ENCODE measurements around the gene ZGRF1. TPM values are rescaled to one million over a fixed set of nuclear protein-coding genes. Genes with fewer than 3 reads are reported as not detected.

ZGRF1 gene
- total RNA-seq, 1 experiment from 2014 or later = 6.9 TPM

GRCh38 chr4:112513971-112514646 is 122.6 kb downstream of the ZGRF1 start:
- POLR2A ChIA-PET = no interaction called here

GRCh38 chr4:112511803-112512118 is 124.9 kb downstream of the ZGRF1 start:
- Mint-ChIP-seq H3K27me3 (ENCODE audit: insufficient read depth, unreplicated experiment) (peaks cover 79% of the 10 kb centered on the region), H3K4me1 (ENCODE audit: insufficient read depth, unreplicated experiment) (peaks cover 20% of the 10 kb centered on the region), H3K27ac (ENCODE audit: low read depth, unreplicated experiment) (no peak overlapping the region), H3K36me3 (ENCODE audit: insufficient read depth, unreplicated experiment) (no peaks in the 10 kb centered on the region), H3K9me3 (ENCODE audit: unreplicated experiment) (no peaks in the 10 kb centered on the region), H3K4me3 (ENCODE audit: unreplicated experiment) (no peak overlapping the region)
- no peak for DNase-seq (ENCODE audit: unreplicated experiment)
- intact Hi-C loops (cut with micrococcal nuclease) = no loop called here
- POLR2A ChIA-PET = interaction anchor here (1.3 kb wide), 1 partner anchor 9 kb away, joined by 3 read pairs; no protein-coding TSS in a partner anchor
- CTCF ChIA-PET = interaction anchor here (0.6 to 1.9 kb wide), 3 partner anchors 12 to 128 kb away, joined by 3 to 9 read pairs (median 3); no protein-coding TSS in a partner anchor
- TF ChIP-seq CTCF (IDR thresholded peaks at IDR 0.05; ENCODE audit: unreplicated experiment) = no peak
- no TSS peak for BruUV-seq (replicated peaks)

More at GRCh38 chr4:112513971-112514646, 122.6 kb downstream of the ZGRF1 start:
- BruUV-seq (replicated peaks) = no TSS peak
- H3K4me3 Mint-ChIP-seq (ENCODE audit: unreplicated experiment) = peak overlapping the region; percentile 98
- peaks cover 32% of the 10 kb centered on the region for H3K4me1 Mint-ChIP-seq (ENCODE audit: insufficient read depth, unreplicated experiment)
- no peaks in the 10 kb centered on the region for H3K36me3 Mint-ChIP-seq (ENCODE audit: insufficient read depth, unreplicated experiment)
- no peaks in the 10 kb centered on the region for H3K9me3 Mint-ChIP-seq (ENCODE audit: unreplicated experiment)
- no peak overlapping the region for H3K27ac Mint-ChIP-seq (ENCODE audit: low read depth, unreplicated experiment)
- TF ChIP-seq CTCF (IDR thresholded peaks at IDR 0.05; ENCODE audit: unreplicated experiment) = no peak
- peaks cover 87% of the 10 kb centered on the region for H3K27me3 Mint-ChIP-seq (ENCODE audit: insufficient read depth, unreplicated experiment)
- intact Hi-C loops (cut with micrococcal nuclease) = no loop called here
- no peak for DNase-seq (ENCODE audit: unreplicated experiment)
- CTCF ChIA-PET = interaction anchor here (0.9 to 1.7 kb wide), 3 partner anchors 9 to 415 kb away, joined by 3 to 6 read pairs (median 3); no protein-coding TSS in a partner anchor

- no TSS peak for BruUV-seq (replicated peaks)
- peaks cover 17% of the 10 kb centered on the region for H3K4me1 Mint-ChIP-seq (ENCODE audit: insufficient read depth, unreplicated experiment)
- ChIA-PET POLR2A (interaction anchor here (1.3 kb wide), 1 partner anchor 9 kb away, joined by 3 read pairs; no protein-coding TSS in a partner anchor), CTCF (interaction anchor here (0.6 to 1.6 kb wide), 2 partner anchors 13 to 95 kb away, joined by 3 to 5 read pairs; no protein-coding TSS in a partner anchor)
- H3K4me3 Mint-ChIP-seq (ENCODE audit: unreplicated experiment) = no peak overlapping the region
- intact Hi-C loops (cut with micrococcal nuclease) = no loop called here
- no peak for DNase-seq (ENCODE audit: unreplicated experiment)
- no peaks in the 10 kb centered on the region for H3K36me3 Mint-ChIP-seq (ENCODE audit: insufficient read depth, unreplicated experiment)
- no peak overlapping the region for H3K27ac Mint-ChIP-seq (ENCODE audit: low read depth, unreplicated experiment)
- TF ChIP-seq CTCF (IDR thresholded peaks at IDR 0.05; ENCODE audit: unreplicated experiment) = no peak
- H3K9me3 Mint-ChIP-seq (ENCODE audit: unreplicated experiment) = no peaks in the 10 kb centered on the region
- H3K27me3 Mint-ChIP-seq (ENCODE audit: insufficient read depth, unreplicated experiment) = peaks cover 73% of the 10 kb centered on the region
Measured at GRCh38 chr4:112511093-112511802, 125.5 kb downstream of the ZGRF1 start.

GRCh38 chr4:112510291-112511092 is 126.2 kb downstream of the ZGRF1 start:
- H3K4me3 Mint-ChIP-seq (ENCODE audit: unreplicated experiment) = peak overlapping the region; percentile 67

More at GRCh38 chr4:112510291-112511092, 126.2 kb downstream of the ZGRF1 start:
- POLR2A ChIA-PET = no interaction called here
- no peak for DNase-seq (ENCODE audit: unreplicated experiment)
- Mint-ChIP-seq H3K27me3 (ENCODE audit: insufficient read depth, unreplicated experiment) (peaks cover 66% of the 10 kb centered on the region), H3K4me1 (ENCODE audit: insufficient read depth, unreplicated experiment) (peaks cover 17% of the 10 kb centered on the region), H3K36me3 (ENCODE audit: insufficient read depth, unreplicated experiment) (no peaks in the 10 kb centered on the region), H3K27ac (ENCODE audit: low read depth, unreplicated experiment) (no peak overlapping the region), H3K9me3 (ENCODE audit: unreplicated experiment) (no peaks in the 10 kb centered on the region)
- intact Hi-C loops (cut with micrococcal nuclease) = no loop called here
- CTCF ChIA-PET = interaction anchor here (0.6 to 1.6 kb wide), 3 partner anchors 13 to 96 kb away, joined by 3 to 5 read pairs (median 3); no protein-coding TSS in a partner anchor
- no peak for TF ChIP-seq CTCF (IDR thresholded peaks at IDR 0.05; ENCODE audit: unreplicated experiment)
- BruUV-seq (replicated peaks) = no TSS peak
